Measurements from ENCODE around the gene SLN. TPM values are rescaled to one million over a fixed set of nuclear protein-coding genes. Genes with fewer than 3 reads are reported as not detected.

Gene SLN
- total and polyA plus RNA-seq, 10 of the 15 experiments (the other 5 are each of a cell fraction or from before 2014, with no cell fraction given), result 0.39 TPM; not detected in 9

- intact Hi-C loops (cut with micrococcal nuclease; ENCODE audit: unreplicated experiment) (no loop called here), in situ Hi-C loops (cut with MboI) (loop anchor here (5.0 kb wide), 1 partner anchor 105 kb away; no protein-coding TSS in a partner anchor)
- SMC1A ChIA-PET (ENCODE audit: uncharacterized antibody, unreplicated experiment), result interaction anchor here (0.7 to 11.6 kb wide), 13 partner anchors 9 to 144 kb away, joined by 3 to 249 read pairs (median 4); partner anchors contain the start of gene ALKBH8
- POLR2A ChIA-PET, result interaction anchor here (1.1 to 1.5 kb wide), 4 partner anchors 9 to 119 kb away, joined by 3 to 6 read pairs (median 4); no protein-coding TSS in a partner anchor
- peak; percentile 21; the same call in 1 of the 2 replicates for TF ChIP-seq RAD51 (IDR thresholded peaks at IDR 0.05)
- no peak for TF ChIP-seq SUZ12 (IDR thresholded peaks at IDR 0.05; ENCODE audit: unreplicated experiment)
- H4K20me1 ChIP-seq (ENCODE audit: control insufficient read depth, insufficient read depth), result no peaks in the 10 kb centered on the region
- no peak overlapping the region for H3K4me2 ChIP-seq (ENCODE audit: control insufficient read depth, insufficient read depth)
- H3K4me3 ChIP-seq, result no peak overlapping the region
- DNase-seq (ENCODE audit: low read depth, low spot score) (no peak), ATAC-seq (peak; percentile 31), FAIRE-seq (no peak)
- H2AFZ ChIP-seq (ENCODE audit: control insufficient read depth, low read depth, low read length), result no peak overlapping the region
- no peaks in the 10 kb centered on the region for H3K27me3 ChIP-seq (replicated peaks in 1 of 2; ENCODE audit: control insufficient read depth in 2 of 2, insufficient read depth in 2 of 2, low read length in 1 of 2)
- RAD21 ChIA-PET (ENCODE audit: unreplicated experiment), result interaction anchor here (0.9 to 2.4 kb wide), 5 partner anchors 10 to 123 kb away, joined by 3 to 11 read pairs (median 7); no protein-coding TSS in a partner anchor
- 53% methylated on average over 3 of the region's 4 CpGs for WGBS (ENCODE audit: insufficient coverage, insufficient replicate concordance, low lambda C conversion rate, missing lambda C conversion rate)
- H3K36me3 ChIP-seq (ENCODE audit: control insufficient read depth in 2 of 2, insufficient read depth in 2 of 2, low read length in 1 of 2), result no peaks in the 10 kb centered on the region
- no peak overlapping the region for H3K9ac ChIP-seq (ENCODE audit: control insufficient read depth, insufficient read depth, low read length)
- CTCF ChIA-PET, result interaction anchor here (0.6 to 4.8 kb wide), 11 partner anchors 12 to 1099 kb away, joined by 3 to 40 read pairs (median 5); partner anchors contain the start of gene ALKBH8
- peaks cover 5% of the 10 kb centered on the region; the same call in 1 of the 2 replicates for H3K4me1 ChIP-seq (ENCODE audit: control insufficient read depth, insufficient read depth, low read length)
- H3K9me3 ChIP-seq (replicated peaks; ENCODE audit: control insufficient read depth, insufficient read depth, low read length), result no peaks in the 10 kb centered on the region
- no TSS peak for BruUV-seq (replicated peaks)
- H3K79me2 ChIP-seq (ENCODE audit: control insufficient read depth, insufficient read depth, low read length), result no peaks in the 10 kb centered on the region
- no peak overlapping the region for H3K27ac ChIP-seq (ENCODE audit: control insufficient read depth, insufficient read depth)
These were observed 29.7 kb downstream of the SLN start for GRCh38 chr11:107682171-107682570.

- WGBS (ENCODE audit: insufficient coverage, insufficient replicate concordance, low lambda C conversion rate, missing lambda C conversion rate), result 18% methylated on average over 4 of the region's 4 CpGs
- POLR2A ChIA-PET, result interaction anchor here (0.7 kb wide), 1 partner anchor 122 kb away, joined by 4 read pairs; no protein-coding TSS in a partner anchor
- BruUV-seq (replicated peaks), result no TSS peak
- H4K20me1 ChIP-seq (ENCODE audit: control insufficient read depth, insufficient read depth), result no peaks in the 10 kb centered on the region
- CTCF ChIA-PET, result interaction anchor here (0.6 to 4.8 kb wide), 6 partner anchors 9 to 549 kb away, joined by 3 to 40 read pairs (median 8); partner anchors contain the start of gene ALKBH8
- peaks cover 5% of the 10 kb centered on the region; the same call in 1 of the 2 replicates for H3K4me1 ChIP-seq (ENCODE audit: control insufficient read depth, insufficient read depth, low read length)
- H3K4me2 ChIP-seq (ENCODE audit: control insufficient read depth, insufficient read depth), result no peak overlapping the region
- no peak overlapping the region for H2AFZ ChIP-seq (ENCODE audit: control insufficient read depth, low read depth, low read length)
- intact Hi-C loops (cut with micrococcal nuclease; ENCODE audit: unreplicated experiment), result no loop called here
- no peak overlapping the region for H3K27ac ChIP-seq (ENCODE audit: control insufficient read depth, insufficient read depth)
- no peaks in the 10 kb centered on the region for H3K36me3 ChIP-seq (ENCODE audit: control insufficient read depth in 2 of 2, insufficient read depth in 2 of 2, low read length in 1 of 2)
- no peak overlapping the region for H3K9ac ChIP-seq (ENCODE audit: control insufficient read depth, insufficient read depth, low read length)
- H3K4me3 ChIP-seq, result no peak overlapping the region
- H3K79me2 ChIP-seq (ENCODE audit: control insufficient read depth, insufficient read depth, low read length), result no peaks in the 10 kb centered on the region
- SMC1A ChIA-PET (ENCODE audit: uncharacterized antibody, unreplicated experiment), result interaction anchor here (1.1 to 11.6 kb wide), 6 partner anchors 10 to 128 kb away, joined by 3 to 249 read pairs (median 4); partner anchors contain the start of gene ALKBH8
- RAD21 ChIA-PET (ENCODE audit: unreplicated experiment), result interaction anchor here (1.6 to 2.4 kb wide), 2 partner anchors 8 to 10 kb away, joined by 4 to 14 read pairs; no protein-coding TSS in a partner anchor
- no peaks in the 10 kb centered on the region for H3K27me3 ChIP-seq (replicated peaks in 1 of 2; ENCODE audit: control insufficient read depth in 2 of 2, insufficient read depth in 2 of 2, low read length in 1 of 2)
- FAIRE-seq, result no peak
- peak; percentile 24 for DNase-seq (ENCODE audit: low read depth, low spot score)
- in situ Hi-C loops (cut with MboI), result loop anchor here (5.0 kb wide), 1 partner anchor 102 kb away; no protein-coding TSS in a partner anchor
- peak; percentile 72 for ATAC-seq
- no peaks in the 10 kb centered on the region for H3K9me3 ChIP-seq (replicated peaks; ENCODE audit: control insufficient read depth, insufficient read depth, low read length)
- TF ChIP-seq ATF7 (IDR thresholded peaks at IDR 0.05; ENCODE audit: low read depth) (peak; percentile 96), BACH1 (IDR thresholded peaks at IDR 0.05; ENCODE audit: borderline replicate concordance) (peak; percentile 96), ZBTB4 (CRISPR knock-in tag; IDR thresholded peaks at IDR 0.05) (no peak), RBBP5 (conservative IDR thresholded peaks at IDR 0.05) (no peak), RUNX3 (IDR thresholded peaks at IDR 0.05; ENCODE audit: low read length) (no peak), MTA2 (IDR thresholded peaks at IDR 0.05; ENCODE audit: low read depth) (peak; percentile 100), WRNIP1 (IDR thresholded peaks at IDR 0.05; ENCODE audit: borderline replicate concordance, low read depth, low read length) (no peak), SMC3 (IDR thresholded peaks at IDR 0.05; ENCODE audit: borderline replicate concordance, low read length) (no peak), PML (IDR thresholded peaks at IDR 0.05; ENCODE audit: low read length) (no peak), CBFB (IDR thresholded peaks at IDR 0.05; ENCODE audit: low read depth) (no peak), BHLHE40 (IDR thresholded peaks at IDR 0.05; ENCODE audit: borderline replicate concordance in 1 of 2, low read depth in 2 of 2, low read length in 1 of 2) (peak; percentile 18 to 62; a peak in 2 of 4 replicates)
These were observed 32.4 kb downstream of the SLN start for GRCh38 chr11:107679255-107680024.

Measured in GM12878 (cell line).